Nephron (organoid): ENCODE results near the gene SLC50A1.

Source experiments
- H3K27ac Mint-ChIP-seq, 3 experiments: 2 replicates each; pipeline ENCODE4 v1.8.0; 2020; ENCODE audit warnings: mixed read lengths in 3 of 3, mild to moderate bottlenecking in 2 of 3, moderate library complexity in 1 of 3
- H3K27me3 Mint-ChIP-seq: 2 replicates; pipeline ENCODE4 v1.8.0; 2021; ENCODE audit warnings: low read depth, mild to moderate bottlenecking, moderate library complexity, mixed read lengths
- H3K36me3 Mint-ChIP-seq: 2 replicates; pipeline ENCODE4 v1.8.0; 2020; ENCODE audit warnings: low read depth, mixed read lengths
- H3K4me1 Mint-ChIP-seq: 2 replicates; pipeline ENCODE4 v1.8.0; 2020; ENCODE audit warnings: mixed read lengths
- H3K4me3 Mint-ChIP-seq, 3 experiments: 2 replicates each; pipeline ENCODE4 v1.8.0; 2020; ENCODE audit warnings: mild to moderate bottlenecking in 3 of 3, mixed read lengths in 3 of 3, moderate library complexity in 2 of 3
- H3K9me3 Mint-ChIP-seq: 2 replicates; pipeline ENCODE4 v1.8.0; 2020; ENCODE audit warnings: mixed read lengths
- TF ChIP-seq, protein P1 (sequence below), 3 experiments: fragments of 200-600 bp; sonication (generic); IDR thresholded peaks; one replicate each; pipeline ENCODE4 v1.5.0; 2021; ENCODE audit warnings: antibody characterized with exemption in 3 of 3; ENCODE audit not compliant: unreplicated experiment in 3 of 3

The SLC50A1 gene

DNA sequence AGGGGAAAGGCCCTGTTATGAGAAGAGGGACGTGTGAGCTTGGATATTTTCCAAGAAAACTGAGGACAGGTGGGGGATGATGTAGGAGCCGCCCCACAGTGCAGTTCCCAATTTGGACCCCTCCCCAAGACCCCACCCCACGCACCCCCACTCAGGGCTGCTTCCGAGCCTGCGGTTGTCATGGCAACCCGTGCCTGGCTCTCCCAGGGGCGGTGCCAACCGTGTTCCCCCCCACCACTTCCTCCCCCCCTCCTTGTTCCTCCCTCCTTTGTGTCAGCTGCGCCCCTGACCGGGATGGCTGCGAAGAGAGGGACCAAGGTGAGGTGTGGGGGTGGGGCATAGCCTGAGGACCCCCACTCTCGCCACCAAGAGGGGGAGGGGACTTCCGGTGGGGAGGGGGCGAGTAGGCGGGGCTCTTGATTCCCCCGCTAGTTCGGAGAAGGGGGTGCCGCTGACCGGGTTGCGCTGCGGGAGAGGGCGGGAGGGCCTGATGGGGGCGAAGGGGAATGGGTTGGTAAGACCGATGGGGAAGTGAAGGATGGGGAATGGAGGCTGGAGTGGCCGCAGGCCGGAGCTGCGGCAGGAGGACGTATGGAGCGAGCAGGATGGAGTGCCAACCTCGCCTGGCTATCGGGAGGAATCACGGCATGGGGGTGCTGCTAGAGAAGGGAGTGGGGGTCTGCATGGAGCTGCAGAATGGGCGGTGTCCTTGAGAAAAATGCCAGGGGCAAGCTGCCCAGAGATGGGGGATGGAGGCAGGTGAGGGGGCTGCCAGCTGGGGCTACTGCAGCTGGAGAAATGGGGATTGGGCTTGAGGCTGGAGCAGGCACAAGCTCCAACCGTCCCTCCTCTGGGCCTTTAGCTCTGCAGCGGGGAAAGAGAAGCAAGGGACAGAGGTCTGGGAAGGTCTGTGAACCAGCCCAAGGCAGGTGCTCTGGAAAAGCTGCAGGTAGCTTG lies 39.0 kb downstream of the SLC50A1 start:
- Mint-ChIP-seq H3K9me3 (no peaks in the 10 kb centered on the region), H3K4me1 (peaks cover 25% of the 10 kb centered on the region), H3K4me3 (peak overlapping the region; percentile 91 to 98 (median 97)), H3K27me3 (peaks cover 13% of the 10 kb centered on the region), H3K36me3 (peaks cover 11% of the 10 kb centered on the region), H3K27ac (peak overlapping the region; percentile 41 to 97 (median 93))
- TF ChIP-seq, protein P1, sequence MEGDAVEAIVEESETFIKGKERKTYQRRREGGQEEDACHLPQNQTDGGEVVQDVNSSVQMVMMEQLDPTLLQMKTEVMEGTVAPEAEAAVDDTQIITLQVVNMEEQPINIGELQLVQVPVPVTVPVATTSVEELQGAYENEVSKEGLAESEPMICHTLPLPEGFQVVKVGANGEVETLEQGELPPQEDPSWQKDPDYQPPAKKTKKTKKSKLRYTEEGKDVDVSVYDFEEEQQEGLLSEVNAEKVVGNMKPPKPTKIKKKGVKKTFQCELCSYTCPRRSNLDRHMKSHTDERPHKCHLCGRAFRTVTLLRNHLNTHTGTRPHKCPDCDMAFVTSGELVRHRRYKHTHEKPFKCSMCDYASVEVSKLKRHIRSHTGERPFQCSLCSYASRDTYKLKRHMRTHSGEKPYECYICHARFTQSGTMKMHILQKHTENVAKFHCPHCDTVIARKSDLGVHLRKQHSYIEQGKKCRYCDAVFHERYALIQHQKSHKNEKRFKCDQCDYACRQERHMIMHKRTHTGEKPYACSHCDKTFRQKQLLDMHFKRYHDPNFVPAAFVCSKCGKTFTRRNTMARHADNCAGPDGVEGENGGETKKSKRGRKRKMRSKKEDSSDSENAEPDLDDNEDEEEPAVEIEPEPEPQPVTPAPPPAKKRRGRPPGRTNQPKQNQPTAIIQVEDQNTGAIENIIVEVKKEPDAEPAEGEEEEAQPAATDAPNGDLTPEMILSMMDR (IDR thresholded peaks at IDR 0.05; ENCODE audit: unreplicated experiment in 3 of 3) = no peak

DNA sequence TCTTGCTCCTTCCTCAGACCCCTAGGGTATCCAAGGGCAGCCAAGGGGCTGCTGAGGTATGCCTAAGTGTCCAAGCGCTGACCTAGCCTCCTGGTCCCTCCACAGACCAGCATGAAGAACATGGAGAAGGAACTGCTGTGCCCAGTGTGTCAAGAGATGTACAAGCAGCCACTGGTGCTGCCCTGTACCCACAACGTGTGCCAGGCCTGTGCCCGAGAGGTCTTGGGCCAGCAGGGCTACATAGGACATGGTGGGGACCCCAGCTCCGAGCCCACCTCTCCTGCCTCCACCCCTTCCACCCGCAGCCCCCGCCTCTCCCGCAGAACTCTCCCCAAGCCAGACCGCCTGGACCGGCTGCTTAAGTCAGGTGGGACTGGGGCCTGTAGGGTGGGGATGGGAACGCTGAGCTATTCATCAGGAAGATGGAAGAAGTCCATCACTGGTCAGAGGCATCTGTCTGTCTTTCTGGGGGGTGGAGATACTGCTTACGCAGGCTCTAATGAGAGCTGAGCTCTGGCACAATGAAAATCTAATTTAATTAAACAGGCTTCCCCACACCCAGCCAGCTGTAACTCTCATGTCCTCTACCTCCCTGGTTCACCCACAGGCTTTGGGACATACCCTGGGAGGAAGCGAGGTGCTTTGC lies 39.8 kb downstream of the SLC50A1 start:
- H3K27me3 Mint-ChIP-seq = peaks cover 13% of the 10 kb centered on the region
- peaks cover 25% of the 10 kb centered on the region for H3K4me1 Mint-ChIP-seq
- peaks cover 6% of the 10 kb centered on the region for H3K36me3 Mint-ChIP-seq
- peak overlapping the region; percentile 78 to 98 (median 91) for H3K4me3 Mint-ChIP-seq
- H3K9me3 Mint-ChIP-seq = no peaks in the 10 kb centered on the region
- TF ChIP-seq, protein P1 (IDR thresholded peaks at IDR 0.05; ENCODE audit: unreplicated experiment in 3 of 3) = no peak
- peak overlapping the region in 1 of 3 experiments; percentile 59 for H3K27ac Mint-ChIP-seq

DNA sequence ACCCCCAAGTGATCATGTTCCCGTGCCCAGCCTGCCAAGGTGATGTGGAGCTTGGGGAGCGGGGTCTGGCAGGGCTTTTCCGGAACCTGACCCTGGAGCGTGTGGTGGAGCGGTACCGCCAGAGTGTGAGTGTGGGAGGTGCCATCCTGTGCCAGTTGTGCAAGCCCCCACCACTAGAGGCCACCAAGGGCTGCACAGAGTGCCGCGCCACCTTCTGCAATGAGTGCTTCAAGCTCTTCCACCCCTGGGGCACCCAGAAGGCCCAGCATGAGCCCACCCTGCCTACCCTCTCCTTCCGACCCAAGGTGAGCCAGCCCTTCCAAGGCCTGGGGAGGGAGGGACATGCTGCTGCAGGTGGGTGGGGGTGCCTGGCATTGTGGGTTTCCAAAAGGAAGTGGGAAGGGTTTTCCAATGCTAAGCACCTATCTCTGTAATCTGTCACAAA lies 40.3 kb downstream of the SLC50A1 start:
- H3K36me3 Mint-ChIP-seq = peaks cover 4% of the 10 kb centered on the region
- H3K27me3 Mint-ChIP-seq = peaks cover 13% of the 10 kb centered on the region
- TF ChIP-seq, protein P1 (IDR thresholded peaks at IDR 0.05; ENCODE audit: unreplicated experiment in 3 of 3) = no peak
- peaks cover 25% of the 10 kb centered on the region for H3K4me1 Mint-ChIP-seq
- H3K4me3 Mint-ChIP-seq = peak overlapping the region; percentile 62 to 74 (median 62)
- peak overlapping the region in 2 of 3 experiments; percentile 4 to 20 for H3K27ac Mint-ChIP-seq
- H3K9me3 Mint-ChIP-seq = no peaks in the 10 kb centered on the region

DNA sequence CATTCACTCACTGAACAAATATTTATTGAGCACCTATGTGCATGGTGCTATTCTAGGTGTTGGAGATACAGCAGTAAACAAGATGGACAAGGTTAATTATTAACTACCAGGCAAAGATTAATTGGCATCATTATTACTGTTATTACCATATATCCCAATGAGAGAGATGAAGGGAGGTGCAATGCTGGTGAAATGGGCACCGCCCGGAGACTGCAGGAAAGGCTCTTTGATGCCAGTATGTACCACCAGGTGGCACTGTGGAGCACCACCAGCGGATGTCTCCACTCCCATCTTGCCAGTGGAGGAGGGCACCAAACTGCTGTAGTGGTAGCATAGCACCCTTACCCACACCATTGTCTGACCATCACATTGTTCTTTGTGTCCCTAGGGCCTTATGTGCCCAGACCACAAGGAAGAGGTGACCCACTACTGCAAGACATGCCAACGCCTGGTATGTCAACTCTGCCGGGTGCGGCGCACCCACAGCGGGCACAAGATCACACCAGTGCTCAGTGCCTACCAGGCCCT lies 41.0 kb downstream of the SLC50A1 start:
- TF ChIP-seq, protein P1 (IDR thresholded peaks at IDR 0.05; ENCODE audit: unreplicated experiment in 3 of 3) = peak; percentile 87 to 91 (median 88)
- peak overlapping the region; percentile 62 to 74 (median 62) for H3K4me3 Mint-ChIP-seq
- peaks cover 13% of the 10 kb centered on the region for H3K27me3 Mint-ChIP-seq
- peaks cover 4% of the 10 kb centered on the region for H3K36me3 Mint-ChIP-seq
- H3K4me1 Mint-ChIP-seq = peaks cover 25% of the 10 kb centered on the region
- H3K9me3 Mint-ChIP-seq = no peaks in the 10 kb centered on the region
- H3K27ac Mint-ChIP-seq = peak overlapping the region in 2 of 3 experiments; percentile 4 to 20

DNA sequence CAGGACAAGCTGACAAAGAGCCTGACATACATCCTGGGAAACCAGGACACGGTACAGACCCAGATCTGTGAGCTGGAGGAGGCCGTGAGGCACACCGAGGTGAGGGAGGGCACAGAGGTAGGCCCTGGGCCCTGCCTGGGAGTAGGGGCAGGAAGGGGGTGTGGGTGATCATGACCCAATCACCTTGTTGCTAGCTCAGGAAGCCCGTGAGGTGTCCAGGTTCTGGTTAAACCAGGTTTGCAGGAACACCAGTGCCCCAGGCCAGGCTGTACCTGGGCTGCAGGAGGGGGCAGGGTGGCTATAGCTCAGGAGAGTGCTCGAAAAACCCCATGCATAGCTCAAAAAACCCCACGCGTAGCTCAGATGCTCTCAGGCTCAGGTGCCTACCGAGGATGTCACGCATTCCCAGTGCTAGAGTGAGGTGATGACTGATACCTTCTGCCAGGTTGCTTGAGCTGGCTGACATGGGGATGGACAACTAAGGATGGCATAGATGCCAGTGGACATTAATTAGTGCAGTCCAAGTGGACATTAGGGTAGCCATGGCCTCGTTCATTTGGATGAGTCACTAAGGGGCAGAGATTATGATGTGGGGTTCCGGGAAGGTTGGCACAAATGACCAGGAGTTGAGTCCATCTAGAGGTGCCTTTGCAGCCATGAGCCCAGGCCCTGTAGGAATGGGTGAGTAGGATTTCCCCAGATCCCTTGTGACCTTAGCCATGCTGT lies 41.7 kb downstream of the SLC50A1 start:
- peaks cover 4% of the 10 kb centered on the region for H3K36me3 Mint-ChIP-seq
- H3K9me3 Mint-ChIP-seq = no peaks in the 10 kb centered on the region
- peaks cover 13% of the 10 kb centered on the region for H3K27me3 Mint-ChIP-seq
- TF ChIP-seq, protein P1 (IDR thresholded peaks at IDR 0.05; ENCODE audit: unreplicated experiment in 3 of 3) = no peak
- no peak overlapping the region for H3K27ac Mint-ChIP-seq
- H3K4me3 Mint-ChIP-seq = no peak overlapping the region
- H3K4me1 Mint-ChIP-seq = peaks cover 19% of the 10 kb centered on the region
